Stimulated activated CD4-positive, alpha-beta T cell treated with anti-CD3 and anti-CD28 coated beads, Interleukin-2, amount 100 ng/mL, for 24 hours (primary cell): ENCODE data around the gene C1orf159.
"Not testable (repeated sequence)": the region's sequence is repeated elsewhere in the genome, so short reads cannot be mapped to it uniquely, and the experiment has no call there.

Experiments
- DNase-seq, 2 donors: peaks; one replicate each; pipeline ENCODE4 v3.0.0-alpha.2; 2020

The C1orf159 gene

DNA sequence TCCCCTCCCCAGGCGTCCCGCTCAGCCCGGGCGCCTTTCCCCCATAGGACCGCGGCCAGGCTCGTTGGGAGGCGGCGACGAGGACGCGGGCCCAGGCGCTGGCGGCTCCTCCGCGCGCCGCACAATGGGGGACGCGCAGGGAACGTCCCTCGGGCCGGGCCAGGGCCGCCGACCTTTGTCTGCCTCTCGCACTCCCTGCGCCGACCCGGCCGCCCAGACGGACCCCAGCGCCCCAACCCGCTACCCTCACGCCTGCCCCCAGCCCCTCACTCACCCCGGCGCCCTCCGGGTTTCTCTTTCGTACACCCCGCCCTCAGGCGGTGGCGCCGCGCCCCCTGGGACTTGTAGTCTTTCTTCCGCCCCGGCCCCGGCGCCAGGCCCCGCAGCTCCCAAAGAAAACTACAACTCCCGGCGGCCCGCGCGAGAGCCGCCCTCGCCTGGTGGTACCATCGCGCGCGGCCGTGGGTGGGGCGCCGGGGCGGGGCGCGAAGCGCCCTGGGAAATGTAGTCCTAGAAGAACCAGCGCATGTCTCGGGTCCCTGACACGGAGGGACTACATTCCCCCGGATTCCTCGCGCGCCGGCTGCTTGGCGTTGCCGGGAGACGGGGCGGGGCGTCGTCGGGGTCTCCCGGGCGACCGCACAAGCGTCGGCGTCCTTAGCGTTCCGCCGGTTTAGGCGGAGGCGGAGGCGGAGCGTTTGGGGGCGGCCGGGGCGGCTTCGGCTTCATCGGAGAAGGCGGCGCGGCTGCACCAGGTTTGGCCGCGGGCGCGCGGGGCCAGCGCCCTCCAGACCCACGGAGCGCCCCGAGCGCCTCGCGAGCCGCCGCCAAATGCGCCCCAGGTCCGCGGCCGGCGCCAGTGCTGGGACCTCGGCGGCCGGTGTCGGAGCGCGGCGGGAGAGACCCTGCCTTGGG is at the start of gene C1orf159:
Gene C1orf159 (minus strand): TSS at position 304 of the 915 bp plus-strand sequence. CDS start 24,546 bp downstream, outside the sequence.
- DNase-seq, result peak; percentile 99

DNA sequence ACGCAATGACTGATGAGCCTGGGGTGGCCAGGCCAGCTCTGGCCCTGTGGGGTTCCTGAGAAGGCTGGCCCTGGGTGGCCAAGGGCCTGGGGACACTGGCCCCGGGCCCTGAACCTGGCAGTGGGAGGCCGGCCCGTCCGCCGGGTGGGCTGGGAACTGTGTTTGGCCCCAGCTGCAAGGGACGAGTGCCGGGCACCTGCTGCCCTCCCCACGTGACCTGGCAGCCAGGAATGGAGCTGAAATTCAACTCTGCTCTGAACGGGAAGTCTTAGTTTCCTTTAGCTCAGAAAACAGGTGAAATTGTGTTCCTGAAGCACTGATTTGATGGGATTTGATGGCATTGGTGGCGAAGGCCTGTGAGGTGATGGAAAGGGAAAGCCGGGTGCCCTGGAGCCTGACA is 49.6 kb upstream of the C1orf159 start:
- DNase-seq, result no peak

DNA sequence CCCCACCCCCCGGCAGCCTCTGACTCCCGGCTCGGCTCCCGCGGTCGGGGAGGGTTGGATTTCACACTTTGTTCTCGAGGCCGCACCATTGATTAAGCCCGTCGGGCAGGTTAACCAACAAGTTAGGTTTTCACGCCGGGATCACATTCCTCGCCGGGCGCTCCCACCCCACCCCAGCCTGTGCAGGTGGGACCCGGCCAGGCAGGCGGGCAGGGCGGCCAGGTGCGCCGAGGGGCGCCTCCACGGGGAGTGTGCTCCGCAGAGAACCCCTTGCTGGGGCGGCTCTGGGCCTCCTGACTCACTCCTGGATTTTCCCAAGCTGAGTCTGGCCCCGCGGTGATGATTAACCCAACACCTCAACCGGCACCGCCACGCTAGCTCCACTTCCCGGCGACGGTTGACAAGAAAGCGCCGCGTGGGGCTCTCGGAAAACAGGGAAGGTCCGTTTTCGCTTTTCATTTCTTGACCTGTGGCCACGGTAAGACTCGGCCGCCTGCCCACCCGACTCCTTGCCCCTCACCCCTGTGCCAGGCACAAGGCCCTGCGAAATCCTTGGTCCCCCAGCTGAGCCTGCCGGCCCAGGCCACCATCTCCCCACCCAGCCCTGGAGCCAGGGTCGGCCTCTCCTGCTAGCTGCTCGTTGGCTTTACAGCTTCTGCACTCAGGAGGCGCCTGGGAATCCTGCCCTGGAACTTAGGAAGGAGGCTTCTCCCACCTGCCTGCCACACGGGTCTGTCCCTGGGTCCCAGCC is 49.0 kb upstream of the C1orf159 start:
- no peak for DNase-seq

DNA sequence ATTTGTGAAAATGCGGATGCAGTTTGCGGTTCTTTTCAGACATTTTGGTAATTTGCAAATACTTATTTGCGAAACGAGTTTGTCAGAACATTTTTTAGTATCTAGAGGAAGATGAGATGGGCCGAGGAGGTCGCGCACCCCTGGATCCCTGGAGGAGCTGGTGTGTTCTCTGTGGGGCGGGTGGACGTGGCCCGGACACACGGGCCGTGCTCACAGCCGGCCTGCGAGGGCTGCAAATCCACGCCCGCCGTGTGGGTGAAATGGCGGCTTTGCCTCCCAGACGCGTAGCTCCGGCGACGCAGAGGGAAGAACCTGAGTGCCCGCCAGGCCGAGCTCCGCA is 48.4 kb upstream of the C1orf159 start:
- no peak for DNase-seq

DNA sequence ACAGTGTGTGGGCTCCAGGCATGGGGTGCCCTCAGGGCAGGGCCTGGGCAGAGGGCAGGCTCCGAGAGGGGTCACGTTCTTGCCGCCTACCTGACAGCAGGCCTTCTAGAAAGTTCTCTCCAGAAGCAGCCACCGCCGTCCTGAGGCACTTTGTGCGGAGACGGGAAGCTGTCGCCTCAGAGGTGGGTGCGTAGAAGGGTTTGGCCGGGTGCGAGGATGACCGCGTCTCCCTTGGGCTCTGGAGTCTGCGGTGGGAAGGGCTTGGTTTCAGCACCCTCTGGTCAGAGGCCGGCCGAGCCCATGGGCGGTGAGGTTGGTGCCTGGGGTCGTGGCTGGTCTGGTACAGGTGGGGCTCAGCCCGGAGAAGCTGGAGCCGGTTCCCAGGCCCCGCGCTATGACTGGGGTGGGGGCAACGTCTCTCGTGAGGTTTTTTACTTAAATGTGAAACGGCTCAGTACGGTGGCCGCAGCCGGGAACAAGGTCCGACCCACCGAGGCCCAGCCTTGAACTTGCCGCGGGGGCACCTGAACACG is 47.7 kb upstream of the C1orf159 start:
- no peak for DNase-seq

DNA sequence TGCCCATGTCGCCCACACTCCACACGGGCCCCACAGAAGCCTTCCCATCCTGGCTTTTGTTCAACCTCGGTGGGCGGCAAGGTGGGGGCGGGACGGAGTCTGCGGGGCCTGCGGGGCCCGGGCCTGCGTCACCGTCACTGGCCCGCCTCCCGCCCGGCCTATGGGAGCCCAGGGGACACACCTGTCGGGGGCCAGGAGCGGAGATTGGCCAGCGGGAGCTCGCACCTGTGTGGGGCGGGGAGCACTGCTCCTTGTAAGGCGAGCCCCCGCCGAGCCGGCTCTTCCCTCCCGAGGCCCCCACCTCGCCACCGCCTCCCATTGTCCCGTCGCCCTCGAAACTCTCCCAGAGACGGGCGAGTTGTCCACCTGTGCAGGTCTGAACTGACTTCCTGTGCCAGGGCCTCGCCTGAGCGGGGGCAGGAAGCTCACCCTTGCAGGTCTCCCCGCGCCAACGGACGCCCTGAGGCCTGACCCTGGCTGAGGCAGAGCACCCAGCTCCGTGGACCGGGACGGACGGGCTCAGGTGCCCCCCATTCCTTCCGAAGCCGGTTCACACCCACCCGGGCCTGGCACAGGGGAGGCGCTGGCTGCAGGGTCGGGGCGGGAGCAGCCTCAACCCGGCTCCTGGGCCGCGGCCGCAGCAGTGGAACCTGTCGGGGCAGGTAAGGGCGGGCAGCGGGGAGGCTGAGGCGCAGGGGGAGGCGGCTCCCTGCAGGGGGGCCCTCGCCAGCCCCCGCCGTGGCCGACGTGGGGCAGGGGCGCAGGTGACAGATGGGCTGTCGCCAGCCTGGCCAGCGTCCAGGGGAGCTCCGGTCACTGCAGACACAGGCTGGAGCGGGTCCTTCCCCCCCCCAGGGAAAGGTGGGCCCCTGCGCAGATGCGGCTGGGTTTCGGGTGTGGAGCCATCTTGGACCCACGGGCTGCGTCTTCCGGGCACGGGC is 47.0 kb upstream of the C1orf159 start:
- no peak for DNase-seq

DNA sequence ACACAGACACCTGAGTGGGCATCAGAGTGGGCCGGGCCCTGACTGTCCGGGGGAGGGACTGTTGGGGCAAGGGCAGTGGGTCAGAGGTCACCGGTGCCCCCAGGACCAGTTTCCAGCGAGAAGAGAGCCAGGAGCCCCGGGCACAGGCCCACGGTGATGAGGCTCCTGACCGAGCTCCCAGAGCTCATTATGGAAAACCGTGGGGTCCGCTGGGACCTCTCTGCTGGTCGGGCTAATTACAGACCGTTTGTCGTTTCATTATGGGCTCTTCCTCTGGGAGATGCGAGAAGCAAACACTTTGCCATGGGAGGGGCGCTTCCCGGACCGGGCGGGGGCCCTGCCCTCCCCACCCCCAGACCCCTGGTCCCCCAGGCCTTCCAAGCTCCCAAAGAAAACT is 45.8 kb upstream of the C1orf159 start:
- DNase-seq, result no peak

DNA sequence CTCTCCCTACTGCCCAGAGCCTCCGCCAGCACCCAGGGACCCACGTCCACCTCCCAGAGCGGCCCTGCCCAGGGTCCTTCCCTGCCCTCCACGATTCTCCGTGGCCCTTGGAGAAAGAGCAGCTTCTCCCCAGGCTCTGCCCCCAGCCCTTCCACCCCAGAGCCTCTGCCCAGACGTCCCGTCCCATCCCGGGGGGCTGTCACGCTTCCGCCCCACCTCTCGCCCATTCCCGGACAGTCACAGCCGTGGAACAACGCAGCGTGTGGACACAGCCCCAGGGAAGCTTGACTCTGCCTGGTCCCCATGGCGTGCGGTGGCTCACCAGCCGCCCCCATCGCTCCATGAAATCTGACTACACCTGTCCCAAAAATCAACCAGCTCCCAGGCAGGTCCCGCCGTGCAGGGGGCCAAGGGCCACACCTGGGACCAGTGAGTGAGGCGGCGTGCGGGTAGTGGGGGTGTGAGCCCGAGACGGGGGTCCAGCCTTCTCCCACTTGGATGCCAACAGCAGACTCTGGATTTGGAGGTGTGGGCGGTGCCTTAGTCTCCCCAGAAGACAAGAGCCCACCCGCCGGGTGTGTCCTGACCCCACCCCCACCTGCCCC is 45.3 kb upstream of the C1orf159 start:
- no peak for DNase-seq

DNA sequence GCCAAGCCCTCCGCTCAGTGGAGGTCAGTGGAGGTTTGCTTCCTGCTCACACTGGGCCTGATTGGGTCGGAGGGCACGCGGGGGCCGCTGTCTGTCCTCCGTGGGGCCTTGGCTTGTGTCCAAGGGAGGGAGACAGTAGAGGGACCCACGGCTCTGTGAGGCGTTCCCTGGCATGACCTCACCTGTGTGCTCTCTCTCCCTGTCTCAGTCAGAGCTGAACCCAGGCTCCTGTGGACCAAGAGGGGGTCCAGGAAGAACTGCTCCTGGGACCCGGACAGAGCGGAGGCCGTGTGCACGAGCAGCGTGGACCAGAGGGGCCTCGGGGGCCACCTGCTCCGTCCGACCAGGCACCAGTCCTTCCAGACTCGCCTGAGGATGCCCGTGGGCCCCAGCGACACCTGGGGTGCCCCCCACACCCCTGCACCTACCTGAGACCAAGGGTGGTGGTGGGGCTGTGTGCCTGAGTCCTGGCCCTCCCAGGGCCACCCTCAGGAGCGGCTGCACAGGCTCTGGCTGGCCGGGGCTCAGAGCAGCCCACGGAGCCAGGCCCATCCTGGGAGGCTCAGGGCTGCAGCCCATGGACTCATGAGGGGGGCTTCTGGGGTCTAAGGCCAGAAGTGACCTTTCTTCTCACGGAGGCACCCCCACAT is 44.5 kb upstream of the C1orf159 start:
- no peak for DNase-seq

DNA sequence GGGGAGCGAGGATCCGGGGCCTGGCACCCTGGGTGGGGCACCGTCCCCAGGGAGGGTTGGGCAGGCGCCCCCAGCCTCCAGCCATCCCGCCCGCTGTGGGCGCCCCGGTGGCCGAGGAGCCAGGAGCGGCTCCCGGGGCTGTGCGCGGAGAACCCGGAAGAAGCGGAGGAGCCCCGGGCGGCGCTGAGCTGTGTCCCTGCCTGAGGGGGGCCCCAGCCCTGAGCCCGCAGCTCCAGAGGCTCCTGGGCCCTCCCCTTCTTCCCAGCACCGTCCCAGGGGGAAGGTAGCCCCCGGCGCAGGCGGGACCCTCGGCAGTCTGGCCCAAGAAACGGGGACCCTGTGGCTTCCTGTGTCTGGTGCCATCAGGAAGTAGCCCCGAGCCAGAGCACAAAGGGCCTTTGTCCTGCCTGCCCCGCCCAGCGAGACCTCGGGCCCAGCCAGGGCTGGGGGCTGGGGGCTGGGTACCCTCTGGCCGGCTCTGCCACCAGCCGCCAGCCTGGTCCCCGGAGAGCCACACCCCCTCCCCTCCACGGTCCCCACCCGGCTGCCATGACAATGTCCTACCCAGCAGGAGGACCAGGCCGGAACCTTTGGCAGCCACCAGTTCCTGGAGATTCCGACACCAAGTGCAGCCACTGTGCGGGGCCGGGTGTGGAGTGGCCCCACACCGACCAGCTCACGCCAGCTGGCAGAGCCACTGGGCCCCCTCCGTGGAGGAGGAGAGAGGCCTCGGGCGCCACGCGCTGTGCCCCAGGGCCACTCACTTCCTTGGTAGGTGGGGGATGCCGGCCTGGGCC is 42.2 kb upstream of the C1orf159 start:
- peak in 1 of 2 donors; percentile 34 for DNase-seq

DNA sequence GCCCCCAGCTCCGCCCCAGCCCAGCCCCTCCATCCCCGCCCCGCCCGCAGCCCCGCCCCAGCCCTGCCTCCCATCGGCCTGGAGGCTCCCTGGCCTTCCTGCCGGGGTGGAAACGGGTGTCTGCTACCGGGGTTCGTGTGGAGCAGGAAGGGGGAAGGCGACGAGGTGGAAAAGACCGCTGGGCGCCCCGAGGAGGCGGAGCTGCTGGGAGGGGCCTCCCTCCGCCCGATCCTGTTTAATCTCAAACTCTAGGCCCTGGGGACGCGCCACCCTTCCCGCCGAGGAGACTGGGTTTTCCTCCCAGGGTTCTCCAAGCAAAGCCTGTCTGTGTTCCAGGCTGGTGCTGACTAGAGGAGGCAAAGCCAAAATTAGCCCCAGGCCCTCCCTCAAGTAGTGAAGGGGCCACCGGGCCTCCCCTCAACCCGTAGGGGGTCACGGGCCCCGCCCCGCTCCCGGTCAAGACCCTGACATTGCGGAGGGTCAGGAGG is 41.6 kb upstream of the C1orf159 start:
- peak; percentile 67 to 79 for DNase-seq

DNA sequence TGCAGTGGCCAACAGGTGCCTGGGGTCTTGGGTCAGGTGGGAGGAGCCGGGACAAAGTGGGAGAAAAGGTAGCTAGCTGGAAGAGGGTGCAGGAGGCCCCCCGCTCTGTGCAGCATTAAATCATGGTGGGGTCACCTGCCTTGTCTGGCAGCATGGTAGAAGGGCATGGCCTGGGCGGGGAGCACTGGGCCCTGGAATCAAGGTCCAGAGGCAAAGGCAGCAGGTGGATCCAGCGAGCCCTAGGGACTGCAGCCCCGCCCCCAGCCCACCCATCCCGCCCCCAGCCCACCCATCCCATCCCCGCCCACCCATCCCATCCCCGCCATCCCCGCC is 41.1 kb upstream of the C1orf159 start:
- no peak for DNase-seq

DNA sequence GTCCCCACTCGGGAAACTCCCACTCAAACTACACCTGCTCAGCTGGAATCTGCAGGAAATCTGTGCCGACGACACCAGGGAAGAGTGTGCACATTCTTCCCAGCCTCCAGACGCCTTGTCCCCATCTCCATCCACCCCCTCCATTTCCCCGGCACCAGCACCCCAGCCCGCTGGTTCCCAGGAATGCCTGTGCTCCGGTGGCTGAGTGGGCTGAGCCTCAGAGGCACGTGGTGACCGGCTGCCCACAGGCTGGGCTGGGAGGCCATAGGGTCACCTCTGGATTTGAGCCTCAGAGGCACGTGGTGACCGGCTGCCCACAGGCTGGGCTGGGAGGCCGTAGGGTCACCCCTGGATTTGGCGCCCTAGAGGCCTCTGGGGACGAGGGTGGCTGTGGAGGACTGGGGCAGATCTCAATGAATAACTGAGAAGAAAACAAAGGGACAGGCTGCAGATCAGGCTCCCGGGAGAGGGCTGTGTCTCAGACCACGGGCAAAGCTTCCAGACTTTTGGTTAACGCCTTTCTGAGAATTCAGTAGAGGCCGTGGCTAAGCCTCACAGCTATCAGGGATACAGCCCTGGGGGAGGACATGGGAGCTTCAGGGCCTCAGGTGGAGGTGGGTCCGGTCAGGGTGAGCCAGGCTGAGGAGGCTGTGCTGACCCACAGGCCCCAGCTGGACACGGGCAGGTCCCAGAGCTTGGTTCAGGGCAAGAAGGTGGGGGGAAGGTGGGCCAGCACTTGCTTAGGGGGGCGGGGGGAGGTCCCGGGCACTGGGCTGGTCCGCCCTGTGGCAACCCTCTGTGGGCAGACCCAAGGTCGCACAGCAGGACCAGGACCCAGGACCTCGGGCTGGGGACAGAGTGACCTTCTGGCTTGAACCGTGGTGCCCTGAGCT is 40.5 kb upstream of the C1orf159 start:
- no peak for DNase-seq

DNA sequence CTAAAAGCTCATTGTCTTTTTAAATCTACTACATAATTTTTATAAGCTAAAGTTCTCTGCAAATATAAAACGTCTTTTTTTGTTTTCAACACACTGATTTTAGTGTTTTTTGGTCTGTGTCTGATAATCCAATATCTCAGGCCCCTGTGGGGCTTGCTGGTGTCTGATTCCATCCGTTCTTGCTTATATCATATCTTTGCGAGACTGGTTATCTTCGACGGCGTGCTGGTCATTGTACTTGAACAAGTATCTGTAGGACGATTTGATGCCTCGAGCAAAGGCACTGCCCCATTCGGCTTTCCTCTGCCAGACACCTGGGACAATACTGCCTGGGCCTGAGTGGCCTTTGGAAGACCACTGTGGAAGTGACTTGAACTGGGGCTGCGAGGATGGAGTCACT is 39.4 kb upstream of the C1orf159 start:
- no peak for DNase-seq

DNA sequence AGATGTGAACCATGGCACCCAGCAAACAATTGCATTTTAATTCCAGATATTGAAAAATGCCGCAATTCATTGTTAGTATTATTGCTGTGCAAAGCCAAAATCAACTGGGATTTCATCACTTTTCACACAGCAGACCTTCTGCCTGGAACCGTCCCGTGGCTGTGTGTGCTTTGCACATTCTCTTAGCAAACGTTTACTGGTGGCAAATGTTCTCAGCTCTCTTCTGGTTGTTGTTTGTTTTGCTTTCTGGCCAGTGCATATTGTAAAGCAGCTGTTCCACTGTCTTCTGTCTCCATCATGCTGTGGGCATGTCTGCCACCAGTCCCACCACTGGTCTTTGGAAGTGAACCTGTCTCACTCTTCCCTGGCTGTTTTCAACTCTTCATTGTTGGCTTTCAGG is 38.0 kb upstream of the C1orf159 start:
- DNase-seq, result no peak

DNA sequence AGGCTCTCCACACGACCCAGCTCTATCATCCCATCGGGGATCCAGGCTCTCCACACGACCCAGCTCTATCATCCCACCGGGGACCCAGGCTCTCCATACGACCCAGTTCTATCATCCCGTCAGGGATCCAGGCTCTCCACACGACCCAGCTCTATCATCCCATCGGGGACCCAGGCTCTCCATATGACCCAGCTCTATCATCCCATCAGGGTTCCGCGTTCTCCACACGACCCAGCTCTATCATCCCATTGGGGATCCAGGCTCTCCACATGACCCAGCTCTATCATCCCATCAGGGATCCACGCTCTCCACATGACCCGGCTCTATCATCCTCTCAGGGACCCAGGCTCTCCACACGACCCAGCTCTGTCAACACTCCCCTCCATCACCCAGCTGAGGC is 37.3 kb upstream of the C1orf159 start:
- DNase-seq, result not testable (repeated sequence)

DNA sequence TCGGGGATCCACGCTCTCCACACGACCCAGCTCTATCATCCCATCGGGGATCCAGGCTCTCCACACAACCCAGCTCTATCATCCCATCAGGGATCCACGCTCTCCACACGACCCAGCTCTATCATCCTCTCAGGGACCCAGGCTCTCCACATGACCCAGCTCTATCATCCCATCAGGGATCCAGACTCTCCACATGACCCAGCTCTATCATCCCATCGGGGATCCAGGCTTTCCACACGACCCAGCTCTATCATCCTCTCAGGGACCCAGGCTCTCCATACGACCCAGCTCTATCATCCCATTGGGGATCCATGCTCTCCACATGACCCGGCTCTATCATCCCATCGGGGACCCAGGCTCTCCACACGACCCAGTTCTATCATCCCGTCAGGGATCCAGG is 36.5 kb upstream of the C1orf159 start:
- not testable (repeated sequence) for DNase-seq

DNA sequence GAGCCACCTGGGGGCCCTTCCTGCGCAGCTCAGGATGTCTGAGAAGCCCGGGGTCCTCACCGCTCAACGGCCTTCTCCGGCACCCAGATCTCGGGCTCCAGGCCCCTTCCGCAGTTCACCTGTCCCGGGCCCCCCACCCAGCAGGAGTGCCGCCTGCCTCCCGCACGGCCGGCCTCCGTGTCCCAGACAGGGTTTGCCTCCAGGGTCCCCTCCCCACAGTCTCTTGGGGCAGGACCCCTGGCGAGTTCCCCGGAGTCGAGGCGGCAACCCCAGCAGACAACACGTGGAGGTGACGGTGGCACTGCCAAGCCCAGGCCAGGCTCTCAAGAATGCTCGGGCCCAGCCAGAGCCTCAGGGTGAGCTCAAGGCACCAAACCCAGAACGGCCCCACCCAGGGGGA is 35.4 kb upstream of the C1orf159 start:
- no peak for DNase-seq

DNA sequence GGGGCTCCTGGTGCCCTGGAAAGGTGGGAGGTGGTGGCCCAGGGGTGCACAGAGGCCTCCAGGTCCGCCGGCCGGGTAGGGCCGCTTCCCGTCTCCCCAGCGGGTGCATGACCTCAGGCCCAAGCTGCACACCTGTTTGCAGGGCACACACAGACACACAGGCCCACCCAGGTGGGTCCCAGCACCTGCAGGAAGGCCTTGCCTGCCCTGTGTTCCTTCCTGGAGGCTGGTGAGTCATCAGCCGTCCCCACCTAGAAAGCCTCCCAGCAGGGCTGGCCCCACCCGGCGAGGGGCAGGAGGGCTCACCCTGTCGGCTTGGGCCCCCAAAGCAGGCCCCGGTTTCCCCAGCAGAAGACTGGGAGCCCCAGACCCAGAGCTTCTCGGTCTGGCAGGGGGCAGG is 34.2 kb upstream of the C1orf159 start:
- DNase-seq, result no peak

DNA sequence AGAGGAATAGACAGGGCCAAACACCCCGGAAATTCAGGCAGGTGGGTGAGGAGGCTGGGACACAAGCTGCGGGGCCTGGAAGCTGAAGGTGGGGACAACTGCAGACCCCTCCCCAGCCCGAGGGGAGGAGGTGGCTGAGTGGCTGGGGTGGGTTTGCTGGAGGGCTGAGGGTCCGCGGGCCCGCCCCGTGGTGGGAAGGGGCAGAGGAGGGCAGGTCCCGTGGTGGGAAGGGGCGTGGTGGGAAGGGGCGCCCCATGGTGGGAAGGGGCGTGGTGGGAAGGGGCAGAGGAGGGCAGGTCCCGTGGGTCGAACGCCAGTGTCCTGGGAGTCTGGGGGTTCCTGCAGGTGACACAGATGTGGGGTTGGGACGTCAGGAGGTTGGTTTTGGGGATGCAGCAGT is 33.5 kb upstream of the C1orf159 start:
- no peak for DNase-seq
